ENCODE data around the gene NXN. TPM values are rescaled to one million over a fixed set of nuclear protein-coding genes. Genes with fewer than 3 reads are reported as not detected.

Gene NXN
- total and polyA plus RNA-seq, 5 donors, result 11.6 to 21.8 (median 15.2) TPM

GRCh38 chr17:900336-900934 lies 79.1 kb downstream of the NXN start:
- Histone ChIP-seq H3K4me3 (ENCODE audit: low read length) (no peak overlapping the region), H3K4me1 (ENCODE audit: control insufficient read depth, insufficient read depth, low read length) (peaks cover 4% of the 10 kb centered on the region), H3K27me3 (ENCODE audit: control insufficient read depth, insufficient read depth) (no peaks in the 10 kb centered on the region), H3K27ac (ENCODE audit: low read length) (no peak overlapping the region), H3K9me3 (ENCODE audit: control insufficient read depth, low read length) (no peaks in the 10 kb centered on the region)
- 34% methylated on average over 5 of the region's 5 CpGs for WGBS
- intact Hi-C loops (cut with DNase I), result no loop called here
- DNase-seq (no peak), ATAC-seq (no peak)

GRCh38 chr17:897970-898619 lies 81.5 kb downstream of the NXN start:
- no peak overlapping the region for H3K27ac ChIP-seq (ENCODE audit: low read length)
- no peak overlapping the region for H3K4me3 ChIP-seq (ENCODE audit: low read length)
- 95% methylated on average over 10 of the region's 10 CpGs for WGBS
- no peak for DNase-seq
- peaks cover 4% of the 10 kb centered on the region for H3K4me1 ChIP-seq (ENCODE audit: control insufficient read depth, insufficient read depth, low read length)
- no peaks in the 10 kb centered on the region for H3K27me3 ChIP-seq (ENCODE audit: control insufficient read depth, insufficient read depth)
- no peak for ATAC-seq
- intact Hi-C loops (cut with DNase I), result no loop called here
- no peaks in the 10 kb centered on the region for H3K9me3 ChIP-seq (ENCODE audit: control insufficient read depth, low read length)

- 68% methylated on average over 29 of the region's 29 CpGs for WGBS
- DNase-seq, result peak; percentile 72 to 89 (median 87)
- H3K27ac ChIP-seq (ENCODE audit: low read length), result no peak overlapping the region
- peak; percentile 73 to 82 for ATAC-seq
- intact Hi-C loops (cut with DNase I), result no loop called here
- no peaks in the 10 kb centered on the region for H3K9me3 ChIP-seq (ENCODE audit: control insufficient read depth, low read length)
- no peak overlapping the region for H3K4me3 ChIP-seq (ENCODE audit: low read length)
- no peaks in the 10 kb centered on the region for H3K27me3 ChIP-seq (ENCODE audit: control insufficient read depth, insufficient read depth)
- H3K4me1 ChIP-seq (ENCODE audit: control insufficient read depth, insufficient read depth, low read length), result peaks cover 4% of the 10 kb centered on the region
Observed at GRCh38 chr17:896953-897661, 82.5 kb downstream of the NXN start.

GRCh38 chr17:896454-896853 lies 83.1 kb downstream of the NXN start:
- no peak overlapping the region for H3K27ac ChIP-seq (ENCODE audit: low read length)
- no peaks in the 10 kb centered on the region for H3K9me3 ChIP-seq (ENCODE audit: control insufficient read depth, low read length)
- H3K4me1 ChIP-seq (ENCODE audit: control insufficient read depth, insufficient read depth, low read length), result no peaks in the 10 kb centered on the region
- intact Hi-C loops (cut with DNase I), result no loop called here
- WGBS, result 74% methylated on average over 14 of the region's 14 CpGs
- DNase-seq (no peak), ATAC-seq (no peak)
- no peak overlapping the region for H3K4me3 ChIP-seq (ENCODE audit: low read length)
- H3K27me3 ChIP-seq (ENCODE audit: control insufficient read depth, insufficient read depth), result no peaks in the 10 kb centered on the region

- intact Hi-C loops (cut with DNase I), result no loop called here
- DNase-seq (no peak), ATAC-seq (no peak)
- Histone ChIP-seq H3K9me3 (ENCODE audit: control insufficient read depth, low read length) (no peaks in the 10 kb centered on the region), H3K27me3 (ENCODE audit: control insufficient read depth, insufficient read depth) (no peaks in the 10 kb centered on the region), H3K4me3 (ENCODE audit: low read length) (no peak overlapping the region), H3K4me1 (ENCODE audit: control insufficient read depth, insufficient read depth, low read length) (no peaks in the 10 kb centered on the region), H3K27ac (ENCODE audit: low read length) (no peak overlapping the region)
- 83% methylated on average over 8 of the region's 8 CpGs for WGBS
Observed at GRCh38 chr17:892958-893357, 86.6 kb downstream of the NXN start.

- DNase-seq, result no peak
- Histone ChIP-seq H3K27ac (ENCODE audit: low read length) (no peak overlapping the region), H3K9me3 (ENCODE audit: control insufficient read depth, low read length) (no peaks in the 10 kb centered on the region), H3K4me3 (ENCODE audit: low read length) (no peak overlapping the region), H3K4me1 (ENCODE audit: control insufficient read depth, insufficient read depth, low read length) (no peaks in the 10 kb centered on the region), H3K27me3 (ENCODE audit: control insufficient read depth, insufficient read depth) (no peaks in the 10 kb centered on the region)
- ATAC-seq, result no peak
- WGBS, result 81% methylated on average over 12 of the region's 12 CpGs
- intact Hi-C loops (cut with DNase I), result no loop called here
Observed at GRCh38 chr17:888998-889441, 90.6 kb downstream of the NXN start.

GRCh38 chr17:887551-888209 lies 91.9 kb downstream of the NXN start:
- ATAC-seq (no peak), DNase-seq (no peak)
- H3K4me3 ChIP-seq (ENCODE audit: low read length), result no peak overlapping the region
- 73% methylated on average over 21 of the region's 21 CpGs for WGBS
- no peak overlapping the region for H3K27ac ChIP-seq (ENCODE audit: low read length)
- no peaks in the 10 kb centered on the region for H3K27me3 ChIP-seq (ENCODE audit: control insufficient read depth, insufficient read depth)
- intact Hi-C loops (cut with DNase I), result no loop called here
- H3K4me1 ChIP-seq (ENCODE audit: control insufficient read depth, insufficient read depth, low read length), result peaks cover 5% of the 10 kb centered on the region
- H3K9me3 ChIP-seq (ENCODE audit: control insufficient read depth, low read length), result no peaks in the 10 kb centered on the region

GRCh38 chr17:885971-886571 lies 93.5 kb downstream of the NXN start:
- ATAC-seq (peak; percentile 31 to 63), DNase-seq (peak; percentile 78 to 92 (median 92))
- Histone ChIP-seq H3K27ac (ENCODE audit: low read length) (no peak overlapping the region), H3K4me1 (ENCODE audit: control insufficient read depth, insufficient read depth, low read length) (peaks cover 10% of the 10 kb centered on the region), H3K4me3 (ENCODE audit: low read length) (no peak overlapping the region), H3K27me3 (ENCODE audit: control insufficient read depth, insufficient read depth) (no peaks in the 10 kb centered on the region), H3K9me3 (ENCODE audit: control insufficient read depth, low read length) (no peaks in the 10 kb centered on the region)
- intact Hi-C loops (cut with DNase I), result no loop called here
- 54% methylated on average over 18 of the region's 18 CpGs for WGBS

GRCh38 chr17:883586-883962 lies 96.0 kb downstream of the NXN start:
- 69% methylated on average over 12 of the region's 12 CpGs for WGBS
- ATAC-seq, result no peak
- intact Hi-C loops (cut with DNase I), result loop anchor here in 1 of 4 donors (5.0 kb wide), 1 partner anchor 94 kb away; the partner anchor contains the start of gene NXN

GRCh38 chr17:882827-883585 lies 96.6 kb downstream of the NXN start:
- intact Hi-C loops (cut with DNase I), result loop anchor here in 1 of 4 donors (5.0 kb wide), 1 partner anchor 94 kb away; the partner anchor contains the start of gene NXN
- ATAC-seq, result peak; percentile 69 to 79
- peak; percentile 76 to 89 (median 87) for DNase-seq
- no peak overlapping the region for H3K4me3 ChIP-seq (ENCODE audit: low read length)
- H3K4me1 ChIP-seq (ENCODE audit: control insufficient read depth, insufficient read depth, low read length), result peaks cover 18% of the 10 kb centered on the region
- 49% methylated on average over 14 of the region's 14 CpGs for WGBS
- no peaks in the 10 kb centered on the region for H3K27me3 ChIP-seq (ENCODE audit: control insufficient read depth, insufficient read depth)
- H3K9me3 ChIP-seq (ENCODE audit: control insufficient read depth, low read length), result no peaks in the 10 kb centered on the region
- peak overlapping the region; percentile 81 for H3K27ac ChIP-seq (ENCODE audit: low read length)

More at GRCh38 chr17:883586-883962, 96.0 kb downstream of the NXN start:
- H3K4me3 ChIP-seq (ENCODE audit: low read length), result no peak overlapping the region
- H3K27ac ChIP-seq (ENCODE audit: low read length), result peak overlapping the region; percentile 76
- no peaks in the 10 kb centered on the region for H3K9me3 ChIP-seq (ENCODE audit: control insufficient read depth, low read length)
- H3K4me1 ChIP-seq (ENCODE audit: control insufficient read depth, insufficient read depth, low read length), result peaks cover 18% of the 10 kb centered on the region
- DNase-seq, result no peak
- no peaks in the 10 kb centered on the region for H3K27me3 ChIP-seq (ENCODE audit: control insufficient read depth, insufficient read depth)

Data from right cardiac atrium (tissue), 5 donors.